HG02943 (cell line): ENCODE results near the gene ADSL.

Experiments
- ATAC-seq: cut with Tn5 transposase; IDR thresholded peaks from one replicate; pipeline ENCODE4 v1.9.1; 2021; ENCODE audit warnings: mild to moderate bottlenecking, low read depth, moderate library complexity; ENCODE audit not compliant: unreplicated experiment

The ADSL gene

DNA sequence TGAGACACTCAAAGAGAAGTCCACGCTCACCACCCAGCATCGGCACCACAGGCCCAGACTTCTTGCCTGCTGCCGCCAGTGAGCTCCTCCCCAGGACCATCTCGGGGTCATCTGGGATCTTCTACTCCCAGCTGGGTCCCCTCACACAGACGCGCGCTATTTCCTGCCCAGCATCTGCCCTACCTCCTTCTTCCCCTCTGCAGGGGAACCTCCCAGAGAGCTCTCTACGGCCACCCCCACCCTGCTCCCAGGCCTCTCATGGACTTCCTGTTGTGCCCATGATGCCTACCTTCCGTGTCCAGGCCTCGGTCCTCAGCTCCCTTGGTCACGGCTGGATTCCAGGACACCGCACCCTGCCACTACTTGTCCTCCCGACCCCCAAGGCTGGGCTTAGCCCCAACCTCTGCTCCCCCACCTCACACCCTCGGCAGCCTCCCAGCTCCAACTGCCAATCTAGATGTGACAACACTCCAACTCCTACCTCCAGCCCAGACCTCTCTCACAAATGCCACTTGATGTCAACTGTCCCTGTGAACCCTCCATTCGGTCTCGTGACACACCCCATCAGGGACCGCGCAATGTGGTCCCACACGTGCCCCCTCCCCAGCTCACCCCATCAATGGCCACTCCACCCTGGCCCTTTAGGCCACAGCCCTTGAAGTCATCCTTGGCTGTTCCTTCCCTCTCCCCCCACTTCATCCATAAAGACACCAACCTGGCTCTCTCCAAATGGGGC lies 69.4 kb downstream of the ADSL start:
- no peak for ATAC-seq

DNA sequence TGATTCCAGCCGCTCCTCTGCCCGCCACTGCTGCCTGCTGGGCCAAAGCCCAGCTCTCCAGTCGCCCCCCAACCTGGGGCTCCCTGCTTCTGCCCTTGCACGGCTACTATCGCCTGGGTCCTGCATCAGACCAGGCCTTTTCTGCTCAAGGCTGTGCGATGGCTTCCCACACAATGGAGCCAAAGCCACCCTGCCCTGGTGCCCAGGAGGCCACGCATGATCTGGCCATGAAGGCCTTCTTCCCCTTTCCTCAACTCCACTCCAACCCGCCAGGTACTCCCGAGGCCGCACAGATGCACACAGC lies 69.9 kb downstream of the ADSL start:
- ATAC-seq, result no peak

DNA sequence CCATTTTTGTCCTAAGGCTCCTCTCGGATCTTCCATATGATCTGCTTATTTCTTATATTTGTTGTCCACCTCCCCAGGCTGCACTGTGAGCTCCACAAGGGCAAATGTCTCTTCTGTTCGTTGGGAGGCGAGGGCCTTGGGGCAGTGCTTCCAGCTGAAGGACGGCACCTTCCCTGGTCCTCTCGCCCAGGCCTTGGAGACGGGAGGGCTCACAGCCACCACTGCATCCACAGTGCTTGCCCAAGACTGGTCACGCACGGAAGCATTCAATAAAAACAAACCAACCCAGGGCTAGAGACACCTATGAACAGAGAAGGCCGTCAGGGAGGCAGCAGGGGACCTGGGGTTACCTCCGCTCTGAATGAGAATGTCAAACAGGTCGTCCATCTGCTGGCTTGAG lies 70.3 kb downstream of the ADSL start:
- ATAC-seq, result no peak

DNA sequence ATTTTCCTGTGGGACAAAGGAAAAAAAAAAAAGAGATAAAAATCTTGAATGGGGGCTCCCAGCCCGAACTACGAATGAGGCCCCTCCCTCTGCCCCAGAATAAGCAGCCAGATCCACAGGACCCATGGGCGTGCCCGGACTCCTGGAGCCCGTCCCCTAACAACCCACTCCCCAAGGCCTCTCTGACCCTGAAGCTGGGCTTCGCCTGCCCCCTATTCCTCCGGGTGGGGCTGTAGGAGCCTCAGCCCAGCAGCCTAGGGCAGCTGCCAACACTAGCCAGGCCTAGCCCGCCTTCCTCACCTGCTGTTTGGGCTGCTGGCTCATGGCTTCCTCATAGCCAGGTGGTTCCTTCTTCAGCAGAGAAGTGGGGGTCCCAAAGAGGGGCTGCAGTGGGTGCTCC lies 70.7 kb downstream of the ADSL start:
- ATAC-seq, result no peak

DNA sequence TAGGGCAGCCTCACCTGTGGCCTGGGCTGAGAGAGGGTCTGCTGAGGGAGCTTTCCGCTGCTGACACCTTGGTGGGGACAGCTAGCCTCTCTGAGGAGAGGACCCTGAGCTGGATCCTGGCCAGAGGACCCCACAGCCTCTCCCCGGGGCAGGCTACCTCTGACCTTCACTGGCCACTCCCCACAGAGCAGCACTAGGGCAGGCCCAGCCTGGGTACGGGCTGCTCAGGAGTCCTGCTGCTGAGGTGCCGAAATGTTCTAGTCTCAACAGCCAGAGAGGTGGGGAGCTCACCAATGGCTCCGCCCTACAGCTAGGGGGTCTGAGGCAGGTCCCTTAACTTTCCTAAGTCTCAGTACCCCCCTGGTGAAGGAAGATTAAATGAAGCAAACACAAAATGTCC lies 71.6 kb downstream of the ADSL start:
- ATAC-seq, result no peak

DNA sequence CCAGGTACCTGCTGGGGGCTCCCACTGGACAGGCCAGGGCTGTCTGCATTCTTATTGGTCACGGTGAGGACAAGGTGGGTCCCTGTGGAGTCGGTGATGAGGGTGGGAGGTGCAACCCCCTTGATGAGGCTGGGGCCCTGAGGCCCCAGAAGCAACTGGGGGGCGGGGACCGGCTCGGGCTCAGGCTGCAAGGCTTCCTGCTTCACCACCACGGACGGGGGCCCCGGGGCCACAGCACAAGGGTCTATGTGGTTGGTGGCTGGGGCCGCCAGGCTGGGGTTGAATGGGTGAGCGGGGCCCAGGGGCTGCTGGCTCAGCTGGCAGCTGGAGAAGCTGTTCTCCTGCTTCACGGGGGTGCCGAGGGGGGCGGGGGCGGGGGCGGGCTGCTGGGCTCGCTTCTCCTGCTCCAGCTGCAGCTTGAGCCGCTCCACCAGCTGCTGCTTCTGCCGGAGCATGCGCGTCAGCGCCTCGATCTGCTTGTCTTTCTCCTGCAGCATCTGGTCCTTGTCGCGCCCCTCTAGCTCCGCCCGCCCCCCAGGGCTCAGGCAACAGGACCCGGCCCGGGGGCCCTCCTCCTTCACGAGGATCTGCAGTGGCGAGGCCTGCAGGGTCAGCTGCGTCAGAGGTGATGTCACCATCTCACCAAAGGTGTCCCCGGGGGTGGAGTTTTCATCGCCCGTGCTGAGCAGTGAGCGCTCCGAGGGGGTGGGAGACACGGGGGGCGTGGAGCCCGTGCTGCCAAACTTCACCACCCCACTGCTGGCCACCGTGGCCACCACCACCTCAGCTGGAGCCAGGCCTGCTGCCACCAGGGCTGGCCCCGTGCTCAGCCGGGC lies 72.3 kb downstream of the ADSL start:
- ATAC-seq, result no peak

DNA sequence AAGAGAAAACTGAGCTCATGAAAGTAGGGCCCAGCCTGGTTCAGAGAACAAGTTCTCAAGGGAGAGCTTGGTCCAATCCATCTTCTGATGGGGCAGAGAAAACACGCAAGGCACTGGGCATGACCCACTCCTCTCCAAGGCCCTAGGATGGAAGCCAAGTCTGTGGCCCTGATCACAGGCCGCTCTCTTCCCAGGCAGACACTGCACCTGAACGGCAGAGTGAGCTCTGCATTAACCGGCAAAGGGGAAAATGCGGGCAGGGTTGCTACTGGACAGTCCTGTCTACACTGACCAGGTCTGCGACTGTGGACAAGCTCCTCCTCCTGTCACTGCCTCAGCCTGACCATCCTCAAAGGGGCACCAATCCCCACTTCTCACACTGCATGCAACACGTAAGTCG lies 73.4 kb downstream of the ADSL start:
- no peak for ATAC-seq

DNA sequence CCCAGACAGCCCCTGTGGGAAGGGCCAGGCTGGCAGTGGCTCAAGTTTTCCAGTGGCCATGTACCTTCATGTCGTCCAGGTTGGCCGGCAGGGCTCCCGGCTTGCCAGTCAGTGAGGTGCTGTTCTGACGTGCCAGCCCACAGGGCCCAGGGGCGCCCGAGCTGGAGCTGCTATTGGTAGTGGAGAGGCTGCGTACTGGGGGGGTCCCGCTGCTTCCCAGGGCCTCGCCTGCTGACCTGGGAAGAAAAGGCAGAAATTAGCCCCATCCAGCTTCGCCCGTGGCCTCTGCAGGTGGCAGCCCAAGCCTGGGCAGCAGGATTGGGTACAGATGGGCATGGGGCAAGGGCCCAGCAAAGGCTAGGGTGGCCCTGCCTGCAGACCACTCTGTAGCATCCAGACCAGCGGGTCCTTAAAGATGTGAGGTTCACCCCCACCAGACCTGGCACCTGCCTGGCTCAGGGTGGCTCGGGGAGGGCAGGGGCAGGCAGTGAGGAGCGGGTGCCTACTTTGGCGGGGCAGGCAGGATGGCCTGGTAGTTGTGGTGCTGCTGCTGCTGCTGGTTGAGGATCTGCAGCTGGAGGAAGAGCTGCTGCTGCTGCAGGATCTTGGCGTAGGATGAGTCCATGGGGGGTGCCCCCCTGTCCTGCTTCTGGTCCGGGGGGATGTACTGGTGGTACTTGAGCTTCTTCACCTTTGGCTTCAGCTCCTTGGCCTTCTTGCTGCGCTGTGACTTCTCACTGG lies 74.2 kb downstream of the ADSL start:
- no peak for ATAC-seq

DNA sequence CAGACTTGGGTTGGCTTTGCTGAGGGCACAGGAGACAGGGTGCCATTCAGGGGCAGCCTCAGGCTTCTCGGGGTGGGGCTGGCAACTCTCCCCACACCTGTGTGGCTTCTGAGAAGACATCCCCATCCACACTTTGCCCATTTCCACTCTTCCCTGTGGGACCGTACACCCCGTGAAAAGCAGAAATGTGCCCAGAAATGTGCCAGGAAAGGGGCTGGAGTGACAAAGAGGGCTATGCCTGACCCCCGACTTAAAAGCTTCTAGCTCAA lies 74.7 kb downstream of the ADSL start:
- ATAC-seq, result no peak

DNA sequence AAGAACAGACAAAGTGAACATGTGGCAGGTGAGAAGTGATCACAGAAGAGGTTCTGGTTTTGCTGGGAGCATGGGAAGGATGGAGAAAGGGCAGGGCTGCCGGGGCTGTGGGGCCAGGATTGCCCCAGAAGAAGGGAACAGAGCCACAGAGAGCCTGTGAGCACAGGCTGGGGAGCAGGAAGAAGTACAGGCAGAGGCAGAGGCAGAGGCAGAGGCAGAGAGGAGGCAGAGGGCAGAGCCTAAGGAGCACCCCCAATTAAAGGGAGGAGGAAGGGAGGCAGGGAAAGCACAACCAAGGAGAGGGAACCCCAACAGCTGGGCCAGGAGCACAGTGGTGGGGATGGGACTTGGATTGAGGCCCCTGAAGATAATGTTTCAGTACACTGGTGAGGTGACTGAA lies 75.6 kb downstream of the ADSL start:
- no peak for ATAC-seq

DNA sequence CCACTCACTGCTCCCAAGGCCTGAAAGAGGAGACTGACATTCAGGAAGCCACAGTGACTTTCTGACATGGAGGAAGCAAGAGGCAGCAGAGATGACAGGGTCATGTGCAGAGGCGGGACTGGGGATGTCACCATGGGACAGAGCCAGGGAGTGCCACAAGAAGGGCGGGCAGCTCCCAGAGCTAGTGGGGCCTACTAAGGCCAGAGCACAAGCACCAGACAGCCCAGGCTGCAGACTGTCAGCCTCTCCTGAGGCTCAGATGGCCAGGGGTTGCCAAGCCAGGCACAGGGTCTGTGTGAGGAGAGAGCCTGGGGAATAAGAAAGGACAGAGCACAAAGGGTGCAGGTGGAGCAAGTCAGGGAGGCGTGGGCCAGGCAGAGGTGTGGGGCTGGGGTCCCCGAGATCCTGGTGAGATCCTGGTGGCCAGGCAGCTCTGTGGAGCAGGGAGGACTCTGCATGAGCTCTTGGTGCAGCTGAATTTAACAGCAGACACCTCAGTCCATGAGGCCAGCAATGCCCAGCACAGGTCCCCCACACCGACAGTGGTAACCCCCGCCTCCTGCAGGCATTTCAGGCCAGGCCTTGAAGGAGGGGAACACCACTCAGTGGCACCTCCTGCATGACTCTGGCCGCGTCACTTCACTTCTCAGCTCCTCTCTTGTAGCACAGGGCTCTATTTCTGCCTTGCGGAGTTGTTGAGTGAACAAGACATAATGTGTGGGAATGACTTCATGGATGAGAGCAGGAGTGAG lies 76.4 kb downstream of the ADSL start:
- no peak for ATAC-seq

DNA sequence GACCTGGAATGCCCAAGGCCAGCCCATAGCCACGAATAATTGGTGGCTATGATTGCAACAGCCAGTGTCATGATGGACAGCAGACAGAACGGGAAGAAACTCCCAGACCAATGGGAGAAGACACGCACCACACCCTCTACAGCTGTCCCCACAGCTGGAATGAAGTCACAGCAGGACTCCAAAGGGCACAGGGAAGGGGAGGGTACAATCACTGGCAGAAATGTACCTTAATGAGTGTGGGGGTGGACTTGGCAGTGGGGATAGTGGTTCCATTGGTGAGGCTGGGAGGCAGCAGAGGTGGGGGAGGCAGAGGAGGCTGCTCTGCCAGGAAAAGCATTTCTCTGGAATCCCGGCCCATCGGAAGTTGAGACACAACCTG lies 77.0 kb downstream of the ADSL start:
- no peak for ATAC-seq

DNA sequence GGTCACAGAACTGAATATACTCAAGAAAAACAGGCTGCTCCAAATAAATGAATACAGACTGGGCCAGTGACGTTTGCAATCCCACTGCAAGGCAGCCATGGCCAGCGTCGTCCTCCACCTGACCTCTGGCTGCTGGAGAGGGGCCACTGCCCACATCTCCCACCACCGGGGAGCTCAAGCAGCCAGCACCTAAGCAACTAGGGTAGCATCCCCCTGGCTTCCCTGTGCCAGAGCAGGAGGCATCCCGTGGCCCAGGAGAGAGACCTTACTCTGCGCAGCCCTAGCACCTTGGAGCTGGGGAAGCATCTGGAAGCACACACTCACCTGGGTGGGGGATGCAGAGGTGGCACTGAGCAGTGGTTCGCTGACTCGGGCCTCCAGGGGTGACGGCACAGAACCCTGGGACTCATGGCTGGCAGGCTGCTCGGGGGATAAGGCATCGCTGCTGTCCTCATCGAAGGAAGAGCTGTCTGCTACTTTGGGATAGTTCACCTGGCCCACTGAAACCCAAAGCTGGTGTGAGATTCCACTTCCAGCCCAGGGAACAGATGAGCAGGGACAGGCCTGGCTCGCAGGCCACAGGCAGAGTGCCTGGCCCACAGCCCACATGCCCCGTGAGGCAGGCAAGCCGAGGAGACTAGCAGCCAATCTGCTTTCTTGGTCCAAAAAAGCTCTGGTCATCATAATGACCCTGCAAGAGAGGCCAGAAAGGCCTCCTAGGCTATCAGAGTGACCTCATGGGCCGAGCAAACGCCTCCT lies 77.8 kb downstream of the ADSL start:
- ATAC-seq, result no peak

DNA sequence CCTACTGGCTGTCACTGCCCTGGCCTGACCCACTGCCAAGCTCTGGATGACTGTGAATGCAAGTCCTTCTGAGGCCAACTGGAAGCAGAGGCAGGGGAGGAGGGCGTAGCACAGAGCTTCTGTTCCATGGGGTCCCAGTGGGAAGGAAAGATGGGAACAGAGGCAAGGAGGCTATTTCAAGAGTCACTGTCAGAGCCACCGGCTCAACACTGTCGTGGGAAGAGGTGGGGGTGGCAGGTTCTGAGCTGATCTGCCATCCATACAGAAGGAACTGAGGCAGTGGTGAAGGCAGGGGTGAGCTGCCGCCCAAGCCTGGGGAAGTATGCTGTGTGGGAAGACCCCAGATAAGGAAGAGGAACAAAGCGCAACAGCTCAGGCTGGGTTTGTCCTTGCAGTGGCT lies 78.8 kb downstream of the ADSL start:
- no peak for ATAC-seq

DNA sequence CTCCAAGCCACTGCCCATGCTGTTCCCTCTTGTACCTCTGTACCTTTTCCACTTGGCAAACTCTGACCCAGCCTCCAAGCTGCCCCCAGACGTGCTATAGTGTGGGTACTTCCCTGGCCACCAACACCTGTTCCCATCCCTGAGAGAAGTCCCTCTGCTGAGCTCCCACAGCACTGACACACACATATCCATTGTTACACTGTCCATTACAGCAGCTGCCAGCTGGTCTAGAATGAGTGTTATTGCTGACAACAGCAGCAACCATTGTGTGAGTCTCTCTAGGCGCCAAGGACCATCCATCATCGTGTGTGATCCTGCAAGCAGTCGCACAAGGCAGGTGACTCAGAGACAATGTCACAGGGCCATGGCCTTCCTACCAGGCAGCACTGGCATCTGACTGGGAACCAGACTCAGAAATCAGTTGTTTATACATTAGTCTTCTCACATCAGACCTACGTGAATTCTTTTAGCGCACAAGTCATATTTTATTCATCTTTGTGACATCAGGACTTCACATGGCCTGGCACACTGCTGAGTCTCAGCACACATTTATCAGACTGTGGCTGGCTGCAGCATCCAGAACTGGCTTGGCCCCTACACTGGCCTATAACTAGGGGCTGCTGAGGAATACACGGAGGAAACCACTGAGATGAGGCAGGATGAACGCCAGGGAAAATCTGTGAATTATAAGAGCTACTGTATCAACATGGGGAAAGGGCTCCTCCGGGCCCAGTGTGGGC lies 80.5 kb downstream of the ADSL start:
- no peak for ATAC-seq

DNA sequence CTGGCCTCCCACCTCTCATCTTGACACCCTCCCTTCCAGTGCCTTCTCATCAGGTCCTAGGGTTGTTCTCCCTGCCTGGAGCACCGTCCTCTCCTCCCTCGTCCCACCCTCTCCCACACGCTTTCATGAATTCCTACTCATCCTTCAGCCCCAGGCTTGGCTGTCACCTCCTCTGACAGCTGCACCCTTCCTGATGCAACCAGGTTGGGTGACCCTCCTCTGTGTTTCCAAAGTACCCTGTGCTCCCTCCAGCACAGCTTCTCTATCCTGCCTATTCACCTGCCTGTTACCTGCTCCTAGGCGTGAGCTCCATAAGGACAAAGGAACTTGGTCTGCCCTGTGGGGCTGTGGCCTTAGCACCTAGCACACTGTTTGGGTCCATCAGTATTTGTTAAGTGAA lies 82.5 kb downstream of the ADSL start:
- ATAC-seq, result no peak

DNA sequence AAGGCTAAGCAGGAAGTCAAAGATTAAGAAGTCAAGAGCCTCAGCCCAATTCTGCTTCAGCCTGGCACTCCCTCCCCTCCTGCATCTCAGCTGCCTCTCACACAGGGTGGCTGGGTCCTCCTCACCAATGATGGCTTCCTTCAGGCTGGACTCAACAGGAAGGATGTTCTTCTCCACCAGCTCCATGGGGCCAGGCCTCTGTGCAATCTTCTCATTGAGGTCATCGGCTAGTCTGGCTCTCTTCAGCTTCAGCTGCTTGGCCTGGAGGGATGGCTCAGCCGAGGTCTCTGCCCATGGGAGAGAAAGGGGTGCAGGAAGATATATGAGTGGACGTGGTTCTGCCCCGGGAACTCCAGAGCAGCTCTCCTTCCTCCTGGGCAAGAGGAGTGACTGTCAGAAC lies 83.2 kb downstream of the ADSL start:
- ATAC-seq, result no peak

DNA sequence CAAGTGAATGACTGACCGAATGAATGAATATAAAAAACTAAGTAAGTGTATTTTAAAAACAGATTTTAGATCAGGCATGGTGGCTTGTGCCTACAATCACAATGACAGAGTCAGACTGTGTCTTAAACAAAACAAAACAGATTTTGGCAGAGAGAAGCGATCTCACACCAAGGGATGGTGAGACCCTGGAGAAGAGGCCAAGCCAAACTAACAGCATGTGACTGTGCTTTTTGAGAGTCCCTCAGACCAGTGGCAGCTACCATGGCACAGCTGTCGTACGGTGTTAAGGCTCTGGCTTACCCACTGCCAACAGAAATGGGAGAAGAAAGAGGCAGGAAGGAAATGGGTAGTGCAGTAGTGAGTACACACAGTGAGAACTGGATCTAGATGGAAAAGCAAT lies 84.7 kb downstream of the ADSL start:
- ATAC-seq, result no peak

DNA sequence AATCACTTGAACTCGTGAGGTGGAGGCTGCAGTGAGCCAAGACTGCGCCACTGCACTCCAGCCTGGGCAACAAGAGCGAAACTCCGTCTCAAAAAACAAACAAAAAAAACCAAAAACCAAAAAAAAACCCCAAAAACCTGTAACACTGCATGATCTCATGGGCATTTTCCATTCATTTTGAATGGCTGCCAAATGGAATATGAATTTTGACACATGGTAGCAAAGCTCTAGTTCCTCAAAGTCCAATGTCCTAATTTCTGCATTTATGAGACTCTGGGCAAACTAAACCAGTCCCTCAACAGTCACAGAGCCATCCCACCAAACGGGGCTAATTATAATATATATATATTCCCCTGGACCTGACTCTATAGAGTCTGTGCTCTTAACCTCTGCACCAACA lies 85.9 kb downstream of the ADSL start:
- ATAC-seq, result no peak

DNA sequence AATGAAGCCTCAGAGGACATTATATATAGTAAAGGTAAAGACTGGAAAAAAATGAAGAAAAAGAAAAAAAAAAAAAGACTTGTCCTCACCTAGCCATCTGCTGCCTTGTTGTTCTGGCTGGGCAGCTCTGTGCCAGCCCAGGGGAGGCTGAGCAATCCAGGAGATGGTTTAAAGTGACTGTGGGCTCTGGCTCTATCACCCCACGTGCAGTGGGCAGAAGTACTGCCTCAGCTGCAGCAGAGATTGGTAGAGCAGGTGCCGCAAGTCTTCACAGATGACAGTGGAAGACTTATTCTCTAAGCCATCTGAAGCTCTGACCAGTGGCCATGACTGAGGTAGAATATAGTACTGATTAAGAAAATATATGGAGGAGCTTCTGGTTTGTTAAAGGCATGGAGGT lies 86.3 kb downstream of the ADSL start:
- ATAC-seq, result no peak
